BE2C (cell line): ENCODE measurements around the gene XAB2.
A peak's percentile ranks its signal among the peaks of the same experiment; 100 is the strongest.

Source experiments
- DNase-seq: peaks from one replicate; pipeline ENCODE4 v3.0.0-alpha.2; 2020
- H3K27me3 ChIP-seq: fragments of 250-450 bp; sonication (Bioruptor Pico); 2 replicates; pipeline ENCODE4 v1.5.1; 2020; ENCODE audit warnings: mild to moderate bottlenecking
- H3K36me3 ChIP-seq: fragments of 250-450 bp; sonication (Bioruptor Pico); 2 replicates; pipeline ENCODE4 v1.5.1; 2020; ENCODE audit warnings: mild to moderate bottlenecking
- H3K4me1 ChIP-seq: fragments of 250-450 bp; sonication (Bioruptor Pico); 2 replicates; pipeline ENCODE4 v1.5.1; 2020
- H3K4me3 ChIP-seq: 2 replicates; pipeline ENCODE4 v1.5.1; 2011; ENCODE audit warnings: low read depth, low read length
- H3K9me3 ChIP-seq: fragments of 250-450 bp; sonication (Bioruptor Pico); 2 replicates; pipeline ENCODE4 v1.5.1; 2020
- TF ChIP-seq, protein P1 (sequence below): IDR thresholded peaks from 2 replicates; pipeline ENCODE4 v1.5.1; 2012; ENCODE audit warnings: mild to moderate bottlenecking, low read depth, low read length

Gene XAB2

DNA sequence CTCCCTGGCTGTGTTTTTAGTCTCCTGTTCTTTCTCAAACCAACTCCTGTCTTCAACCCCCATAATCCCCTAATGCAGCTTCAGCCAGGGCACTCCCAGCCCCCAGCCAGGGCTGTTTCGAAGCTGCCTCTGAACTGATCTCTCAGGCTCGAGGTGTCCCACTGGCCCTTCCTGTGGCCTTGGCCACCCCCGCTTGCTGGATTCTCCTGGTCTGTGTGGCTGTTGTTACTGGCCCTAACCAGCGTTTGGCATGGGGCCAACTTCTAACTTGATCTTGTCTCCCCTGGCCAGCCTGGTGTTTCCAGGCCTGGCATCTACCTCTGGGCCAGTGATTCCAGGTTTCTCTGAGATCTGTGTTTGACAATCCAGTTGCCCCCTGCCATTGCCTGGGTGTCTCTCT, 11.0 kb downstream of the XAB2 start:
- Histone ChIP-seq H3K4me1 (peaks cover 30% of the 10 kb centered on the region), H3K27me3 (no peaks in the 10 kb centered on the region), H3K36me3 (peaks cover 51% of the 10 kb centered on the region), H3K9me3 (no peaks in the 10 kb centered on the region), H3K4me3 (peak overlapping the region; percentile 21)
- peak; percentile 90 for DNase-seq
- TF ChIP-seq, protein P1, sequence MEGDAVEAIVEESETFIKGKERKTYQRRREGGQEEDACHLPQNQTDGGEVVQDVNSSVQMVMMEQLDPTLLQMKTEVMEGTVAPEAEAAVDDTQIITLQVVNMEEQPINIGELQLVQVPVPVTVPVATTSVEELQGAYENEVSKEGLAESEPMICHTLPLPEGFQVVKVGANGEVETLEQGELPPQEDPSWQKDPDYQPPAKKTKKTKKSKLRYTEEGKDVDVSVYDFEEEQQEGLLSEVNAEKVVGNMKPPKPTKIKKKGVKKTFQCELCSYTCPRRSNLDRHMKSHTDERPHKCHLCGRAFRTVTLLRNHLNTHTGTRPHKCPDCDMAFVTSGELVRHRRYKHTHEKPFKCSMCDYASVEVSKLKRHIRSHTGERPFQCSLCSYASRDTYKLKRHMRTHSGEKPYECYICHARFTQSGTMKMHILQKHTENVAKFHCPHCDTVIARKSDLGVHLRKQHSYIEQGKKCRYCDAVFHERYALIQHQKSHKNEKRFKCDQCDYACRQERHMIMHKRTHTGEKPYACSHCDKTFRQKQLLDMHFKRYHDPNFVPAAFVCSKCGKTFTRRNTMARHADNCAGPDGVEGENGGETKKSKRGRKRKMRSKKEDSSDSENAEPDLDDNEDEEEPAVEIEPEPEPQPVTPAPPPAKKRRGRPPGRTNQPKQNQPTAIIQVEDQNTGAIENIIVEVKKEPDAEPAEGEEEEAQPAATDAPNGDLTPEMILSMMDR: no peak

DNA sequence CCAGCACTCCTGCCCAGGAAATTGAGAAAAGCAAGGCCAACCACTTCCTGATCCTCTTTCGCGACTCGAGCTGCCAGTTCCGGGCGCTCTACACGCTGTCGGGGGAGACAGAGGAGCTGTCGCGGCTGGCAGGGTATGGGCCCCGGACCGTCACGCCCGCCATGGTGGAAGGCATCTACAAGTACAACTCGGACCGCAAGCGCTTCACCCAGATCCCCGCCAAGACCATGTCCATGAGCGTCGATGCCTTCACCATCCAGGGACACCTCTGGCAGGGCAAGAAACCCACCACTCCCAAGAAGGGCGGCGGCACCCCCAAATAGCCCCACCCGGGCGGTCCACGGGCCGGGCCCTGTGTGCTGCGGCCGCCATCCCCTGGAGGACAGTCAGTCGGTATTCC, 11.6 kb downstream of the XAB2 start:
- TF ChIP-seq, protein P1: no peak
- no peaks in the 10 kb centered on the region for H3K9me3 ChIP-seq
- H3K27me3 ChIP-seq: no peaks in the 10 kb centered on the region
- H3K4me3 ChIP-seq: peak overlapping the region; percentile 21
- H3K4me1 ChIP-seq: peaks cover 30% of the 10 kb centered on the region
- no peak for DNase-seq
- peaks cover 45% of the 10 kb centered on the region for H3K36me3 ChIP-seq

DNA sequence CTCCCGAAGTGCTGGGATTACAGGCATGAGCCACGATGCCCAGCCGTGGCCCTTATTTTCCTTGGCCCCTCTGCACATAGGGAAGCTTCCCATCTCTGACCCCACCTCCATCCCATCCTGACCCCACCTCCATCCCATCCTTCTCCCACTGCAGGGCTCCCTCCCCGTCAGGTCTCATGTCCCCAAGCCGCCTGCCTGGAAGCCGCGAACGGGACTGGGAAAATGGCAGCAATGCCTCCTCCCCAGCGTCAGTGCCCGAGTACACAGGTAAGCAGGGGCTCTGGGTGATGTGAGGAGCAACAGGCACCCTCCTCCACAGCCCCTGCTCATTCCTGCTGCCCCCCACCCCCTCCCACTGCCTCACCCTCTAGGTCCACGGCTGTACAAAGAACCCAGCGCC, 12.2 kb downstream of the XAB2 start:
- Histone ChIP-seq H3K9me3 (no peaks in the 10 kb centered on the region), H3K27me3 (no peaks in the 10 kb centered on the region), H3K36me3 (peaks cover 39% of the 10 kb centered on the region), H3K4me3 (no peak overlapping the region), H3K4me1 (peaks cover 30% of the 10 kb centered on the region)
- no peak for DNase-seq
- TF ChIP-seq, protein P1: no peak

DNA sequence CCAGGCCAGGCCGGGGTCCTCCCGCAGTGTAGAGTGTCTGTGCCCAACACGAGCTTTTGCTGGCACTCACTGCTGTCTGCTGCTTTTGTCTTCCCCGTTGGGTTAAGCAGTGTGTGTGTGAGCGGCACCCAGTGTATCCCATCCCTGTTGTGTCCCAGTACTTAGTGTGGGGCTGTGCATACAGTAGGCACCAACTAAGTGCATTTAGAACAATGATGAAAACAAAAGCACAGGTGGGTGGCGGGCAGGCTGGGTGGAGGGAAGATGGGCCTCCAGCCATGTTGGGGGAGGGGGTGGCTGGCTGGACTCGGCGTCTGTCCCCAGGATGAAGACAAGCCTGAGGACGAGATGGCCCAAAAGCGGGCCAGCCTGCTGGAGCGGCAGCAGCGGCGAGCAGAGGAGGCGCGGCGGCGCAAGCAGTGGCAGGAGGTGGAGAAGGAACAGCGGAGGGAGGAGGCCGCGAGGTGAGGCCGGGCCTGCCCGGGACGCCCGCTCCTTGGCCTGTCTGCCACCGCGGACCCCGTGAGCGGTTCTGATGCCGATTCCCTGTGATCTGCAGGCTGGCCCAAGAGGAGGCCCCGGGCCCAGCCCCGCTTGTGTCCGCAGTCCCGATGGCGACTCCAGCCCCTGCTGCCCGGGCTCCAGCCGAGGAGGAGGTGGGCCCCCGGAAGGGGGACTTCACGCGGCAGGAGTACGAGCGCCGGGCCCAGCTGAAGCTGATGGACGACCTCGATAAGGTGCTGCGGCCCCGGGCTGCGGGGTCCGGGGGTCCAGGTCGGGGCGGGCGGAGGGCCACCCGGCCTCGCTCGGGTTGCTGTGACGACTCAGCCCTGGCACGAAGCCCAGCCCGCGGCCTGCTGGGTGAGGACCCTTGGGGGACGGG, 14.2 kb downstream of the XAB2 start:
- DNase-seq: no peak
- H3K36me3 ChIP-seq: peaks cover 21% of the 10 kb centered on the region
- no peaks in the 10 kb centered on the region for H3K27me3 ChIP-seq
- H3K4me1 ChIP-seq: peaks cover 24% of the 10 kb centered on the region
- H3K9me3 ChIP-seq: no peaks in the 10 kb centered on the region
- TF ChIP-seq, protein P1: no peak
- no peak overlapping the region for H3K4me3 ChIP-seq

DNA sequence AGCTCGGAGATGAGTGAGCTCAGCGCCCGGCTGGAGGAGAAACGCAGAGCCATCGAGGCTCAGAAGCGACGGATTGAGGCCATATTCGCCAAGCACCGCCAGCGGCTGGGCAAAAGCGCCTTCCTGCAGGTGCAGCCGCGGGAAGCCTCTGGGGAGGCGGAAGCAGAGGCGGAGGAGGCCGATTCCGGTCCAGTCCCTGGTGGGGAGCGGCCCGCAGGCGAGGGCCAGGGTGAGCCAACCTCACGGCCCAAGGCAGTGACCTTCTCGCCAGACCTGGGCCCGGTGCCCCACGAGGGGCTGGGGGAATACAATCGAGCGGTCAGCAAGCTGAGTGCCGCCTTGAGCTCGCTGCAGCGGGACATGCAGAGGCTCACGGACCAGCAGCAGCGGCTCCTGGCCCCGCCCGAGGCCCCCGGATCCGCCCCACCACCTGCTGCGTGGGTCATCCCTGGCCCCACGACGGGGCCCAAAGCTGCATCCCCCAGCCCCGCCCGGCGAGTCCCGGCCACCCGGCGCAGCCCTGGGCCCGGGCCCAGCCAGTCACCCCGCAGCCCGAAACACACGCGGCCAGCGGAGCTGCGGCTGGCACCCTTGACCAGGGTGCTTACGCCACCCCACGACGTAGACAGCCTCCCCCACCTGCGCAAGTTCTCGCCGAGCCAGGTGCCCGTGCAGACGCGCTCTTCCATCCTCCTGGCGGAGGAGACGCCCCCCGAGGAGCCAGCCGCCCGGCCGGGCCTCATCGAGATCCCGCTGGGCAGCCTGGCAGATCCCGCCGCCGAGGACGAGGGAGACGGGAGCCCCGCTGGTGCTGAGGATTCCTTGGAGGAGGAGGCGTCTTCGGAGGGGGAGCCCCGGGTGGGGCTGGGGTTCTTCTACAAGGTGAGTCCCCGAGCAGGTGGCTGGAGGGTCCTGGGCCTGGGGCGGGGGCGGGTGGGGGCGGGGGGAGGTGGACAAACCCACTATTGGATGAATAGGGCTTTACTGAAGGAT, 16.8 kb downstream of the XAB2 start:
- Histone ChIP-seq H3K27me3 (no peaks in the 10 kb centered on the region), H3K9me3 (no peaks in the 10 kb centered on the region), H3K4me3 (no peak overlapping the region), H3K36me3 (peaks cover 11% of the 10 kb centered on the region), H3K4me1 (peaks cover 6% of the 10 kb centered on the region)
- TF ChIP-seq, protein P1: no peak
- no peak for DNase-seq
